Measurements from ENCODE around the gene TMEM258.

The TMEM258 gene

DNA sequence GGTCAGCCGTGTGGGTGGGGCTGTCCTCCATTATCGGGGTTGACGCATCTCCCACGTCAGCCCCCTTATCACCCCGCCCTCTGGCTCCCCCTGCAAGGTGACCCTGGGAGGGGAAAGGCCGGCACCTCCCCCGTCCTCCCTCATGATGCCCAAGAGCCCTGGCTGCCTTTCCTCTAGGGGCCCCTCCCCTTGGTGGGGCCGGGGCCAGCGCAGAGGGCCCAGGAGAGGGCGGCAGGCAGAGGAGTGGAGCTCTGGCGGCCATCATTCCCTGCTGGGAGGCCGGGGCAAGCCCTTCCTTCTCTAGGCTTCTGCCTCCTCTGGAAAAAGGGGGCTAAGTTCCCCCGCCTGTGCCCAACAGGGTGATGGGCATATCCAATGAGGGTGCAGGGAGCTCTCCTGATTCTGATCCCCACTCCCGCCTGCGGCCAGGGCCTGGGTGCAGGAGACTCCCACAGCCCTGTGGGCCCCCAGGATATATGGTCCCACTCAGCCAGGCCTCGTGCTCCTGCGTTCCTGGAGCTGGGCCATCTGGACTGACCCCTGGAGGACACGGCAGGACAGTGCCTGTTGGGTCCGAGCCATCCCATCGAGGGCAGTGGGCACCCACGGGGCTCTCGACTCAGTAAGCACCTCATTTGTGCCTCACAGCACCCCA, 27.7 kb downstream of the TMEM258 start:
- TF ChIP-seq Cebpa-rat (IDR thresholded peaks at IDR 0.05), result no peak
- Histone ChIP-seq H3K4me3 (no peak overlapping the region), H3K27me3 (no peaks in the 10 kb centered on the region), H3K4me2 (no peak overlapping the region), H3K36me3 (no peaks in the 10 kb centered on the region), H3K9me3 (replicated peaks in 1 of 11) (no peaks in the 10 kb centered on the region), H4K20me1 (no peaks in the 10 kb centered on the region), H3K4me1 (peaks cover 5 to 21% (median 14%) of the 10 kb centered on the region in 10 experiments; a peak in 18 of 20 replicates), H3K27ac (no peak overlapping the region), H3K9ac (no peak overlapping the region)

DNA sequence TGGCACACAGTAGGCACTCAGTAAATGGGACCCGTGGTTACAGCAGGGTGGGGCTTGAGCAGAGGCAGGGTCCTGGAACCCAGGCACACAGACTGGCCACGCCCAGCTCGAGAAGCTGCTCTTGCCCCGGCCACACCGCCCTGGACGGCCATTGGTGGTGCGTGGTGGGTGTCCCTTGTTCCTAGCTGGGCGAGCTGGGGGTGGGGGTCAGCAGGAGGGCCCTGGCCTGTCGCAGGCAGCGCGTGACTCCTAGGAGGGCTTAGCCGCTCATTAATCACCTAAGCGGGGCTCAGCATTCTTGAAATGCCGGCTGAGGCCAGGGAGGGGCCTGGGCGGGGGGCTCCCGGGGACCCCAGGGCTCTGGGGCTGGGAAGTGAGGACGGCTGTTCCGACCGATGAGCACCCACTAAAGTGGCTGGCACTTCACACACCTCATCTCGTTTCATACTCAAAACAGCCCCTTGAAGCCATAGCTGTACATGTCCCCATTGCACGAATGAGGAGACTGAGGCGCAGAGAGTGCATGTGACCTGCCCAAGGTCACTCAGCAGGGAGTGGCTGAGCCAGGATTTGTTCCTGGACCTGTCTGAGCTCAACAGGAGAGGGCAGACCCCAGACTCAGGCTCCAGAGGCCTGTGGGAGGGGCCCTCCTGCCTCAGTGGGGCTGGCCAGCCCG, 28.3 kb downstream of the TMEM258 start:
- no peak for TF ChIP-seq Cebpa-rat (IDR thresholded peaks at IDR 0.05)
- H3K27ac ChIP-seq, result no peak overlapping the region
- H4K20me1 ChIP-seq, result no peaks in the 10 kb centered on the region
- H3K4me3 ChIP-seq, result no peak overlapping the region
- H3K4me2 ChIP-seq, result no peak overlapping the region
- no peaks in the 10 kb centered on the region for H3K9me3 ChIP-seq (replicated peaks in 1 of 11)
- peaks cover 5 to 18% (median 11%) of the 10 kb centered on the region in 10 experiments; a peak in 18 of 20 replicates for H3K4me1 ChIP-seq
- H3K36me3 ChIP-seq, result no peaks in the 10 kb centered on the region
- H3K27me3 ChIP-seq, result no peaks in the 10 kb centered on the region
- H3K9ac ChIP-seq, result no peak overlapping the region

DNA sequence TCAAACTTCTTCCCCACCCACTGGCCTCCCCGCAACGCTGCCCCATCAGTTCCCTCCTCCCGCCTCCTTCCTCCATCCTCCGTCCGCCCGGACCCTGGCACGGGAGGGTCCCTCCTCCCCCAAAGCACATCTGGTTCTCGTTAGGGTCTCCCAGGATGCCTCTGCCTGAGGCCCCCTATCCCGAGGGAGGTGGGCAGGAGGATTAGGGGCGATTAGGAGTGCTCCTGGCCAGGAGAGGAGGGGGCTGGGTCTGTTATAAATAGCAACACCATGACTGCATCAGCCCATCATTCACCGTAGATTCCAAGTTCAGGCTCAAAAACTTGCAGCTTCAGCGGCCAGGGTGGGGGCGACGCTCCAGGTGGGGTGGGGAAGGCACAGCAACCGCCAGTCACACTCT, 29.6 kb downstream of the TMEM258 start:
- TF ChIP-seq Cebpa-rat (IDR thresholded peaks at IDR 0.05), result no peak
- Histone ChIP-seq H3K27ac (no peak overlapping the region), H3K27me3 (no peaks in the 10 kb centered on the region), H3K36me3 (no peaks in the 10 kb centered on the region), H3K4me1 (peaks cover under 1 to 15% (median 5%) of the 10 kb centered on the region in 10 experiments; a peak in 16 of 20 replicates), H3K9me3 (replicated peaks in 1 of 11) (no peaks in the 10 kb centered on the region), H3K9ac (no peak overlapping the region; a peak in 1 of 22 replicates), H3K4me2 (no peak overlapping the region), H3K4me3 (no peak overlapping the region), H4K20me1 (no peaks in the 10 kb centered on the region)

DNA sequence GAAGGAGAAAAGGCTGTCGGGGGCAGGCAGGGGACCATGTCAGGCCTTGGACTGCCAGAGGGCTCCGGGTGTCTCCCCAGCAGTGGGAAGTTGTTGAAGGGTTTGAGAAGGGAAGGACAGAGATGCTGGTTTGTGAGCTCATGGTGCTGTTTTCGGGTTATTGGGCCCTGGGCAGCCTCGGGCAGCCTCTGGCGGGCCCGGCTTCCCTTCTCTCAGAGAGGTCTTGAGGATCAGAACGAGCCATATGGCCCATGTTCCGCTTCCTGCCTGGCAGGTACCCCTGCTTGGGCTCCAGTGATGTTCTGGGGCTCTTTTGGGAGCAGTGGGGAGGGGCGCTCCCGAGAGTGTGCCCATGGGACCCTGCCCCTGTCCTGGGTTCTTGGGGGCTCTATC, 30.2 kb downstream of the TMEM258 start:
- H3K4me3 ChIP-seq, result no peak overlapping the region
- no peaks in the 10 kb centered on the region for H3K27me3 ChIP-seq
- peaks cover 6 to 20% (median 10%) of the 10 kb centered on the region in 10 experiments for H3K4me1 ChIP-seq
- H3K36me3 ChIP-seq, result no peaks in the 10 kb centered on the region
- H3K4me2 ChIP-seq, result no peak overlapping the region
- TF ChIP-seq Cebpa-rat (IDR thresholded peaks at IDR 0.05), result no peak
- H3K27ac ChIP-seq, result no peak overlapping the region
- H3K9me3 ChIP-seq (replicated peaks in 1 of 11), result no peaks in the 10 kb centered on the region
- no peaks in the 10 kb centered on the region for H4K20me1 ChIP-seq
- no peak overlapping the region; a peak in 1 of 22 replicates for H3K9ac ChIP-seq

DNA sequence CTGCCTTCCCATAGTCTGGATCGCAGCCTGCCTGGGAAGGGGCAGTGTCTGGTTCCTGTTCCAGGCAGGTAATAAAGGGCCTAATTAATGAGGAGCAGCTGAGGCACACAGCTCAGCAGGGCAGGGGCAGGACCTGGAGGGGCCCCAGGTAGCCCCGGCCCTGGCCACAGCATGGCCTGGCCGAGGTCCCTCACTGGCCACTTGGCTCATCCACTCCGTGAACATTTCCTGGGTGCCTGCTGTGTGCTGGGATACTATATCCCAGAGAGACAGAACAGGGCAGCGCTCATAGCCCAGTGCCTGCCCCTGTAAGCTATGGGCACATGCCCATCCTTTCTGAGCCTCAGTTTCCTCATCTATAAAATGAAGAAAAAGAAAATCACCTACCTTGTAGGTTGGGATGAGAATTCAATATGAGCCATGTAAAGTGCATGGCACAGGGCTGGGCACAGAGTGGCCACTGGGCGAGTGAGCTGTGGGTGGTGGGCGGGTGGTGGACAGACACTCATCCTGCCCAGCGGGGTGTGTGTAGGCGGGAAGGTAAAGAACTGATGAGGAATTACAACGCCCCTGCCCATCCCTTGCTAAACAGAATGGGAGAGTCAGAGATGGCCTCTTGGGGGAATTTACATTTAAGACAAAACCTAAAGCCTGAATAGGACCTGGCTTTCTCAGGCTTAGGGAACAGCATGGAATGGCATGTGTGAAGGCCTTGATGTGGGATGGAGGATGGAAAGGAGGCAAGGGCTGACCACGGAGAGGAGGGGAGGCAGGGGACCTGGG, 30.8 kb downstream of the TMEM258 start:
- Histone ChIP-seq H3K9ac (no peak overlapping the region), H3K9me3 (replicated peaks in 1 of 11) (no peaks in the 10 kb centered on the region), H3K27ac (no peak overlapping the region), H3K4me1 (peaks cover 12 to 21% (median 15%) of the 10 kb centered on the region in 10 experiments), H3K36me3 (no peaks in the 10 kb centered on the region), H3K4me2 (no peak overlapping the region), H3K4me3 (no peak overlapping the region), H3K27me3 (no peaks in the 10 kb centered on the region), H4K20me1 (no peaks in the 10 kb centered on the region)
- TF ChIP-seq Cebpa-rat (IDR thresholded peaks at IDR 0.05), result no peak

DNA sequence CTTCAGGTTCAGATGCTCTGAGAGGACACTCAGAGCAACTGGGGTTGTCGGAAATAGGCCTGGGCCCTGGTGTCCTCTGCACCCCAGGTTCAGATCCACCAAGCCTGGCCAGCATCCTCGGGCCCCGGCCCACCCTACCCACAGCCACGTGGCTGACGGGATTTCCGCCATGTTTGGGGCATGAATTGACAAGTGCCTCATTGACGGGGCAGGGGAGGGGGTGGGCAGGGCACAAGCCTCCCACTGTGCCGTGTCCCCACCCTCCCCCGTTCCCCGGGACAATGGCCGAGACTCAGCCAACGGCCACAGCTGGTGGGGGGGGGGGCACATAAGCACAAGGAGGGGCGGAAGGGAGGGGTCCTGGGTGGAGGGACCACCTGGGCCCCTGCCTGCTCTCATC, 31.5 kb downstream of the TMEM258 start:
- TF ChIP-seq Cebpa-rat (IDR thresholded peaks at IDR 0.05), result no peak
- Histone ChIP-seq H3K36me3 (no peaks in the 10 kb centered on the region), H3K27me3 (no peaks in the 10 kb centered on the region)

DNA sequence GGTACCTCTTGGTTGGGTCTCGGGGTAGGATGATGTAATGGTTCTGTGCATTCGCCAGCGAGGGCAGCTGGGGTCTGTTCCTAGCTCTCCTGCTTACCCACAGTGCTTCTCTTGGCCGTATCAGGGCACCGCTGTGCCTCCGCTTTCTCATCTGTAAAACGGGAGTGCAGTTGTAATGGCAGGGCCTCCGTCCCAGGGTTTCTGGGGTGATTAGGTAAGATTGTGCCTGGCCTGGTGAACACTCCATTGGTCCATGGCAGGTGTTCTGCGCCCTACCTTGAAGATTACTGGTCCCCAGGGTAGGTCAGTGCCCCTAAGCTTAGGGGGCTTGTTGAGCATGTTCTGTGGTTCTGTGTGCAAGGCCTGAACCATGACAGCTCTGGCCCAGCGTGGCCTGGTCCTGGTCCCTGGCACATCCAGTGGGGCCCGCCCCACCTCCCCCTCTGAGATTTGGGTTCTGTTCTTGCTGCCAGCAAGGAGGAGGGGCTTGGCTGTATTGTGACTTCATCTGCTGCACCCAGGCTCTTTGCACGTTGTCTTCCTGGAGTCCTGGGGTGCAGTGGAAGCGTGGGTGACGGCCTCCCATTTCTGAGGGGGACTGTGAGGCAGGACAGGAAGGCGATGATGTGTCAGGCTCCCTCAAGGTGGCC, 35.1 kb downstream of the TMEM258 start:
- peaks cover 19 to 32% (median 28%) of the 10 kb centered on the region in 11 experiments for H3K27me3 ChIP-seq
- TF ChIP-seq Cebpa-rat (IDR thresholded peaks at IDR 0.05), result no peak
- peak overlapping the region; percentile 76 to 96 (median 88) for H3K4me2 ChIP-seq
- H4K20me1 ChIP-seq, result no peaks in the 10 kb centered on the region; a peak in 2 of 22 replicates
- H3K36me3 ChIP-seq, result no peaks in the 10 kb centered on the region
- H3K4me1 ChIP-seq, result peaks cover 26 to 57% (median 45%) of the 10 kb centered on the region in 10 experiments
- H3K9me3 ChIP-seq (replicated peaks in 1 of 11), result no peaks in the 10 kb centered on the region
- H3K4me3 ChIP-seq, result no peak overlapping the region
- H3K27ac ChIP-seq, result peak overlapping the region in 10 of 11 experiments; percentile 50 to 96 (median 83); a peak in 18 of 22 replicates
- peak overlapping the region in 6 of 11 experiments; percentile 24 to 79 (median 71); a peak in 4 of 22 replicates for H3K9ac ChIP-seq

More for the DNA sequence above, 31.5 kb downstream of the TMEM258 start:
- no peaks in the 10 kb centered on the region for H4K20me1 ChIP-seq
- no peak overlapping the region for H3K27ac ChIP-seq
- no peak overlapping the region for H3K9ac ChIP-seq
- no peak overlapping the region for H3K4me2 ChIP-seq
- H3K9me3 ChIP-seq (replicated peaks in 1 of 11), result no peaks in the 10 kb centered on the region
- no peak overlapping the region for H3K4me3 ChIP-seq
- H3K4me1 ChIP-seq, result peaks cover 19 to 23% (median 21%) of the 10 kb centered on the region in 10 experiments

DNA sequence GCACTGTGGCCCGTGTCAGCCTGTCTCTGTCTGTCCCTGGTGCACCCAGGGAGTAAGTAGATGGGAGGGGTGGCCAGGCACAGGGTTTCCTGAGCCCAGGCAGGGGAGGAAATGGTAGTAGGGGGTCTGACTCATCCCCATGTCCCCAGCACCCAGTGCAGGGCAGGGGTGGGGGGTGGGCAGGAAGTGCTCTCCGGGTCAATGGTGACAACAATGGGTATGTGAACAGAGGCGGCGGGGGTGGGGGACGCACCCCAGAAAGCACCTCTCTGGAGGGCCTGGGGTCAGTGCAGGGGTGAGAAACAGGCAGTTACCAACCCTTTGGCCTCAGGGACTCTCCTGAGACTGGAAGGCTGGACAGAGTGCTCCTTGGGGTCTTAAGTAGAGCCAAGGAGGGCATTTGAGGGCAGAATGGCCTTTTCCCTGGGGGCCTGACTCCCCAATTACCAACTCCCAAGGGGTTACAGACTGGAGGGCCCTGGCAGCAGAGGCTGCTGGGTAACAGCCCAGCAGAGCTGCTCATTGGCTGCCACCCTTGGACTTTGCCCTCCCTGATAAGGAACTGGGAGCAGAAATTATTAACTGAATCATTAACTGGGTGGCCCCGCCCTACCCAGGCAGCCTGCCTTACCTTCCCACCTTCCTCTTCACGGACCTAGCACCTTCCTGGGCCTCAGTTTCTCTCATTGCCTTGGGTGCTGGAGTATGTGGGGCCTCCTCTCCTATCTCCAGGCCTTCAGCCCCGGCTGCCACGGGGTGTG, 35.8 kb downstream of the TMEM258 start:
- H3K27ac ChIP-seq, result peak overlapping the region in 10 of 11 experiments; percentile 50 to 96 (median 83); a peak in 21 of 22 replicates
- peaks cover 26 to 57% (median 44%) of the 10 kb centered on the region in 10 experiments for H3K4me1 ChIP-seq
- H4K20me1 ChIP-seq, result peaks cover 0 to 3% (median 0%) of the 10 kb centered on the region in 11 experiments; a peak in 2 of 22 replicates
- no peaks in the 10 kb centered on the region for H3K9me3 ChIP-seq (replicated peaks in 1 of 11)
- no peak for TF ChIP-seq Cebpa-rat (IDR thresholded peaks at IDR 0.05)
- H3K36me3 ChIP-seq, result no peaks in the 10 kb centered on the region
- H3K27me3 ChIP-seq, result peaks cover 26 to 39% (median 35%) of the 10 kb centered on the region in 11 experiments
- H3K4me3 ChIP-seq, result peak overlapping the region in 4 of 10 experiments; percentile 28 to 56 (median 34); a peak in 6 of 20 replicates
- H3K4me2 ChIP-seq, result peak overlapping the region; percentile 76 to 96 (median 88)
- H3K9ac ChIP-seq, result peak overlapping the region in 10 of 11 experiments; percentile 24 to 79 (median 58); a peak in 15 of 22 replicates

Data from BLaER1 treated with 17β-estradiol and CSF1 and Interleukin-3, amounts not matched to agents 10 nM and 100 nM (cell line).